NCI-H146 treated with DMSO at 0.1 percent for 48 hours (cell line): Measurements from ENCODE around the gene SUSD1.
"Not testable (repeated sequence)": the region's sequence is repeated elsewhere in the genome, so short reads cannot be mapped to it uniquely, and the experiment has no call there.

Experiments
- DNase-seq: peaks from one replicate; lab custom pipeline; 2025; ENCODE audit not compliant: unreplicated experiment; lab: John Stamatoyannopoulos, UW

Gene SUSD1

GRCh38 chr9:112104401-112104800, 70.7 kb downstream of the SUSD1 start:
- no peak for DNase-seq

GRCh38 chr9:112103405-112103804, 71.7 kb downstream of the SUSD1 start:
- DNase-seq, result no peak

GRCh38 chr9:112097712-112098688, 77.1 kb downstream of the SUSD1 start:
- DNase-seq, result peak; percentile 3

- DNase-seq, result no peak
Measured at GRCh38 chr9:112094948-112095681, 80.0 kb downstream of the SUSD1 start.

- DNase-seq, result no peak
Measured at GRCh38 chr9:112094241-112094640, 80.9 kb downstream of the SUSD1 start.

GRCh38 chr9:112093870-112094216, 81.3 kb downstream of the SUSD1 start:
- DNase-seq, result no peak

GRCh38 chr9:112093147-112093869, 81.8 kb downstream of the SUSD1 start:
- DNase-seq, result no peak

- no peak for DNase-seq
Measured at GRCh38 chr9:112091810-112092209, 83.3 kb downstream of the SUSD1 start.

- DNase-seq, result no peak
Measured at GRCh38 chr9:112087506-112087905, 87.6 kb downstream of the SUSD1 start.

GRCh38 chr9:112086627-112087026, 88.5 kb downstream of the SUSD1 start:
- no peak for DNase-seq

- DNase-seq, result no peak
Measured at GRCh38 chr9:112084907-112085306, 90.2 kb downstream of the SUSD1 start.

- DNase-seq, result no peak
Measured at GRCh38 chr9:112084334-112084733, 90.8 kb downstream of the SUSD1 start.

- no peak for DNase-seq
Measured at GRCh38 chr9:112081918-112082729, 93.0 kb downstream of the SUSD1 start.

- no peak for DNase-seq
Measured at GRCh38 chr9:112080831-112081542, 94.1 kb downstream of the SUSD1 start.

- no peak for DNase-seq
Measured at GRCh38 chr9:112078432-112078831, 96.7 kb downstream of the SUSD1 start.

- no peak for DNase-seq
Measured at GRCh38 chr9:112076814-112077213, 98.3 kb downstream of the SUSD1 start.

GRCh38 chr9:112075009-112075378, 100.1 kb downstream of the SUSD1 start:
- no peak for DNase-seq

GRCh38 chr9:112074250-112075008, 100.7 kb downstream of the SUSD1 start:
- no peak for DNase-seq

- not testable (repeated sequence) for DNase-seq
Measured at GRCh38 chr9:112073639-112074173, 101.4 kb downstream of the SUSD1 start.
